DND-41 (cell line): Measurements from ENCODE around the gene RNF151.

Source experiments
- ATAC-seq: fragments of 200-7000 bp; cut with Tn5 transposase; 3 replicates; pipeline ENCODE4 v1.9.1; 2021; ENCODE audit warnings: low read depth; ENCODE audit not compliant: insufficient read depth
- DNase-seq: peaks from one replicate; pipeline ENCODE4 v3.0.0-alpha.2; 2020
- H2AFZ ChIP-seq: 2 replicates; pipeline ENCODE4 v1.6.0; 2012; ENCODE audit warnings: low read depth, low read length
- H3K27ac ChIP-seq: 2 replicates; pipeline ENCODE4 v1.5.1; 2012; ENCODE audit warnings: low read length, inconsistent platforms
- H3K27me3 ChIP-seq: fragments of 200-600 bp; sonication (generic); 2 replicates; pipeline ENCODE4 v1.6.0; 2012; ENCODE audit warnings: low read length, mild to moderate bottlenecking, inconsistent platforms; ENCODE audit not compliant: insufficient read depth, poor library complexity
- H3K36me3 ChIP-seq: 2 replicates; pipeline ENCODE4 v1.5.1; 2012; ENCODE audit warnings: low read length, inconsistent platforms; ENCODE audit not compliant: insufficient read depth
- H3K4me1 ChIP-seq: 2 replicates; pipeline ENCODE4 v1.5.1; 2012; ENCODE audit warnings: mild to moderate bottlenecking, low read length; ENCODE audit not compliant: insufficient read depth
- H3K4me2 ChIP-seq: 2 replicates; pipeline ENCODE4 v1.6.0; 2012; ENCODE audit warnings: mild to moderate bottlenecking, moderate library complexity, low read length, inconsistent platforms; ENCODE audit not compliant: insufficient read depth
- H3K4me3 ChIP-seq, 2 experiments: fragments of 200-600 bp in 1 of 2; shearing (Covaris generic) in 1 of 2; 2 replicates each; pipeline ENCODE4 v1.5.1; 2012 to 2016; ENCODE audit warnings: inconsistent platforms in 2 of 2, low read length in 2 of 2, mild to moderate bottlenecking in 2 of 2, low read depth in 1 of 2, moderate library complexity in 1 of 2
- H3K79me2 ChIP-seq: 2 replicates; pipeline ENCODE4 v1.6.0; 2012; ENCODE audit warnings: low read length, inconsistent platforms; ENCODE audit not compliant: insufficient read depth
- H3K9ac ChIP-seq: 2 replicates; pipeline ENCODE4 v1.6.0; 2012; ENCODE audit warnings: low read depth, mild to moderate bottlenecking, inconsistent platforms, low read length, moderate library complexity
- H3K9me3 ChIP-seq: 2 replicates; pipeline ENCODE4 v1.5.1; 2012; ENCODE audit warnings: low read length, moderate library complexity, mild to moderate bottlenecking, inconsistent platforms; ENCODE audit not compliant: insufficient read depth, severe bottlenecking
- H4K20me1 ChIP-seq: 2 replicates; pipeline ENCODE4 v1.6.0; 2012; ENCODE audit warnings: low read length; ENCODE audit not compliant: insufficient read depth
- EZH2 ChIP-seq: IDR thresholded peaks from 3 replicates; pipeline ENCODE4 v1.6.1; 2012; ENCODE audit warnings: borderline replicate concordance, low read depth, mild to moderate bottlenecking, moderate library complexity, low read length, inconsistent platforms; ENCODE audit not compliant: severe bottlenecking
- TF ChIP-seq, protein P1 (sequence below): IDR thresholded peaks from 2 replicates; pipeline ENCODE4 v1.5.1; 2012; ENCODE audit warnings: borderline replicate concordance, low read length, moderate library complexity, mild to moderate bottlenecking; ENCODE audit not compliant: poor library complexity, severe bottlenecking; ENCODE audit errors: extremely low read depth

RNF151 gene

DNA sequence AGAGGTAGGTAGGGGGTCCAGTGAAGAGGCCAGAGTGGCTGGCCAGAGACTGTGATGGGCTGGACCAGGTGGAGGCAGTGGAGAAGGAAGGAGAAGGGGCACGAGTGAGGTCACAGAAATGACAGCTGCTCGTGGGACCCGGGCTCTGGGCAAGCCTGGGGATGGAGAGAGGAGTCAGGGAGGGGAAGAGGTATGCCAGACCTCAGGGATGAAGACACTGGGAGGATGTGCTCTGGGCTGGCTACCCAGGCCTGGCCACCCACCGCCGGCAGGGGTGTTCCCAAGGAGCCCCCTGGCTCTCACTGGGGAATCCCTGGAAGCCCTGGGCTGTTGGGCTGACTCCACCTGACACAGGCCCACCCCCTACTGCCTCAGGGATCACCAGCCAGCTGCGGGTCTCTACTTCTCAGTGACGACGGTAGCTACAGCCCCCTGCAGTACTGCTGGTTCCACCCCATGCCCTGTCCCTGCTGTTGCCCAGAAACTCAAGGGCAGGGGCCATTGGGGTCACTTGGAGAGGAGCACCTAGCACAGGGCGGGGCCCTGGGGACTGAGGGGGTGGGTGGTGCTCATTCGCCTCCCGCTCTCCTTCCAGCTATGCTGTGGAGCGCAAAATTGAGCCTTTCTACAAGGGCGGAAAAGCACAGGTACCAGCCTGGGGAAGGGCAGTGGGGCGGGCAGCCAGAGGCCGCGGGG lies 7.0 kb downstream of the RNF151 start:
- no peak overlapping the region for H2AFZ ChIP-seq
- H3K36me3 ChIP-seq, result peaks cover 47% of the 10 kb centered on the region
- TF ChIP-seq, protein P1, sequence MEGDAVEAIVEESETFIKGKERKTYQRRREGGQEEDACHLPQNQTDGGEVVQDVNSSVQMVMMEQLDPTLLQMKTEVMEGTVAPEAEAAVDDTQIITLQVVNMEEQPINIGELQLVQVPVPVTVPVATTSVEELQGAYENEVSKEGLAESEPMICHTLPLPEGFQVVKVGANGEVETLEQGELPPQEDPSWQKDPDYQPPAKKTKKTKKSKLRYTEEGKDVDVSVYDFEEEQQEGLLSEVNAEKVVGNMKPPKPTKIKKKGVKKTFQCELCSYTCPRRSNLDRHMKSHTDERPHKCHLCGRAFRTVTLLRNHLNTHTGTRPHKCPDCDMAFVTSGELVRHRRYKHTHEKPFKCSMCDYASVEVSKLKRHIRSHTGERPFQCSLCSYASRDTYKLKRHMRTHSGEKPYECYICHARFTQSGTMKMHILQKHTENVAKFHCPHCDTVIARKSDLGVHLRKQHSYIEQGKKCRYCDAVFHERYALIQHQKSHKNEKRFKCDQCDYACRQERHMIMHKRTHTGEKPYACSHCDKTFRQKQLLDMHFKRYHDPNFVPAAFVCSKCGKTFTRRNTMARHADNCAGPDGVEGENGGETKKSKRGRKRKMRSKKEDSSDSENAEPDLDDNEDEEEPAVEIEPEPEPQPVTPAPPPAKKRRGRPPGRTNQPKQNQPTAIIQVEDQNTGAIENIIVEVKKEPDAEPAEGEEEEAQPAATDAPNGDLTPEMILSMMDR, result no peak
- TF ChIP-seq EZH2, result no peak
- ATAC-seq, result no peak
- peak overlapping the region; percentile 99 for H3K4me2 ChIP-seq
- H3K4me1 ChIP-seq, result peaks cover 34% of the 10 kb centered on the region
- no peak overlapping the region for H3K27ac ChIP-seq
- H3K27me3 ChIP-seq, result no peaks in the 10 kb centered on the region
- H3K9ac ChIP-seq, result peak overlapping the region; percentile 74
- H3K79me2 ChIP-seq, result peaks cover 43% of the 10 kb centered on the region
- DNase-seq, result no peak
- no peaks in the 10 kb centered on the region for H3K9me3 ChIP-seq
- peak overlapping the region in 1 of 2 experiments; percentile 65; a peak in 2 of 4 replicates for H3K4me3 ChIP-seq
- peaks cover 31% of the 10 kb centered on the region for H4K20me1 ChIP-seq

DNA sequence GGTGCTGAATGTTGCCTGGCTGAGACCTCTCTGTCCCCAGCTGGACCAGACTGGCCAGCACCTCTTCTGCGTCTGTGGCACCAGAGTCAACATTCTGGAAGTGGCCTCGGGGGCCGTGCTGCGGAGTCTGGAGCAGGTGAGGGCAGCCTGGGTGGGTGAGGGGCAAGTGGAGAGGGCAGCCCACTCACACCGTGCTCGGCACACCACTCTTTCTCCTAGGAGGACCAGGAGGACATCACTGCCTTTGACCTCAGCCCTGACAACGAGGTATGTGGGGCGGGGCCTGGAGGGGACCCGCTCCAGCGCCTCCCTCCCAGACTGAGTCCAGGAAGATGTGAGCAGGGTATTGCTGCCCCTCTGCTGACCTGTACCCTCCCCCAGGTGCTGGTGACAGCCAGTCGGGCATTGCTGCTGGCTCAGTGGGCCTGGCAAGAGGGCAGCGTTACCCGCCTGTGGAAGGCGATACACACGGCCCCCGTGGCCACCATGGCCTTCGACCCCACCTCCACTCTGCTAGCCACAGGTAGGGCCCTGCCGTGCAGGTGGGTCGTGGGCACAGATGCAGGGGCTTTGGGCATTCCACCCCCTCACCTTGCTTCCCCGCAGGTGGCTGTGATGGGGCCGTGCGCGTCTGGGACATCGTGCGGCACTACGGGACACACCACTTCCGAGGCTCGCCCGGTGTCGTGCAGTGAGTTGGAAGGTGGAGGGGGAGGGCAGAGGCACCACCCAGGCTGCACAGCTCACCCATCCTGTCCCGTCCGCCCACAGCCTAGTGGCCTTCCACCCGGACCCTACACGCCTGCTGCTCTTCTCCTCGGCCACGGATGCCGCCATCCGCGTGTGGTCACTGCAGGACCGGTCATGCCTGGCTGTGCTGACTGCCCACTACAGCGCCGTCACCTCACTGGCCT lies 7.8 kb downstream of the RNF151 start:
- ATAC-seq, result no peak
- Histone ChIP-seq H3K4me3 (no peak overlapping the region), H3K4me2 (peak overlapping the region; percentile 99; the same call in 1 of the 2 replicates), H3K27ac (no peak overlapping the region), H2AFZ (no peak overlapping the region), H3K79me2 (peaks cover 43% of the 10 kb centered on the region), H3K27me3 (no peaks in the 10 kb centered on the region), H3K9me3 (no peaks in the 10 kb centered on the region), H3K9ac (no peak overlapping the region), H3K36me3 (peaks cover 53% of the 10 kb centered on the region), H3K4me1 (peaks cover 34% of the 10 kb centered on the region), H4K20me1 (peaks cover 31% of the 10 kb centered on the region)
- TF ChIP-seq, protein P1, result no peak
- no peak for TF ChIP-seq EZH2
- DNase-seq, result no peak

DNA sequence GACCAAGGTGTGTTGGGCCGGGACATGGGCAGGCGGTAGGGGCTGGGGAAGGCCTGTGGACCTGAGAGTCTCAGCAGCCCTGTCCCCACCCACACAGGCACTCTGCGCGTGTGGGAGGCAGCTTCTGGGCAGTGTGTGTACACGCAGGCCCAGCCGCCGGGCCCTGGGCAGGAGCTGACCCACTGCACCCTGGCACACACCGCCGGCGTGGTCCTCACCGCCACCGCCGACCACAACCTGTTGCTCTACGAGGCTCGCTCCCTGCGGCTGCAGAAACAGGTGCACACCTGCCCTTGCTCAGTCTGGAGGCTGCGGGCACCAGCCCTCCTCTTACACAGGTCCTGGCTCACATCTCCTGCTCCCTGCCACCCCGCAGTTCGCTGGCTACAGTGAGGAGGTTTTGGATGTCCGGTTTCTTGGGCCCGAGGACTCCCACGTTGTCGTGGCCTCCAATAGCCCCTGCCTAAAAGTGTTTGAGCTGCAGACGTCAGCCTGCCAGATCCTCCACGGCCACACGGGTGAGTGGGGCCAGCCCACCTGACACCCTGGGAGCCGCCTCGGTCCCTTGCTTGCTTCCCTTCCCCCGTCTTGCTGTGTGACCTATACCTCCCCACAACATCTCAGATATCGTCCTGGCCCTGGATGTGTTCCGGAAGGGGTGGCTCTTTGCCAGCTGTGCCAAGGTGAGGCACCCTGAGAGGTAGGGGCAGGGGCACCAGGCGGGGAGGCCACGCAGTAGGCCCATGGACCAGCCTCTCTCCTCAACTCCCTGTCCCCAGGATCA lies 9.0 kb downstream of the RNF151 start:
- H3K79me2 ChIP-seq, result peaks cover 43% of the 10 kb centered on the region
- no peak overlapping the region for H2AFZ ChIP-seq
- no peak for TF ChIP-seq EZH2
- TF ChIP-seq, protein P1, result no peak
- ATAC-seq, result no peak
- H3K27ac ChIP-seq, result no peak overlapping the region
- no peaks in the 10 kb centered on the region for H3K9me3 ChIP-seq
- peaks cover 31% of the 10 kb centered on the region for H4K20me1 ChIP-seq
- peaks cover 31% of the 10 kb centered on the region for H3K4me1 ChIP-seq
- no peak for DNase-seq
- H3K4me2 ChIP-seq, result no peak overlapping the region
- H3K9ac ChIP-seq, result no peak overlapping the region
- H3K27me3 ChIP-seq, result no peaks in the 10 kb centered on the region
- H3K36me3 ChIP-seq, result peaks cover 54% of the 10 kb centered on the region
- H3K4me3 ChIP-seq, result no peak overlapping the region
